Measurements from ENCODE around the gene DYNC1I1.

- TF ChIP-seq CTCF (IDR thresholded peaks at IDR 0.05; ENCODE audit: insufficient read depth, low read length, poor library complexity, severe bottlenecking) (no peak), EZH2phosphoT487 (conservative IDR thresholded peaks at IDR 0.05; ENCODE audit: low read length) (no peak)
Observed at GRCh38 chr7:95758187-95758586, 14.2 kb upstream of the DYNC1I1 start.
